H1 (cell line): ENCODE results near the gene PIEZO1. TPM values are rescaled to one million over a fixed set of nuclear protein-coding genes. Genes with fewer than 3 reads are reported as not detected.

ENCODE experiments used
- CTCF ChIA-PET: fragments of 300-600 bp; sonication (Branson Sonifier 250); formaldehyde crosslinking; loops from one replicate; lab custom pipeline; 2021; ENCODE audit not compliant: partially characterized antibody; lab: Charles Lee
- POLR2A ChIA-PET: fragments of 300-600 bp; sonication (Branson Sonifier 250); formaldehyde crosslinking; loops from one replicate; lab custom pipeline; 2021; ENCODE audit warnings: inconsistent platforms; ENCODE audit not compliant: partially characterized antibody; lab: Charles Lee
- DNase-seq, 2 experiments: peaks; one replicate each; pipeline versions ENCODE4 v3.0.0 to v3.0.0-alpha.2; 2010 to 2022; ENCODE audit warnings: low spot score in 2 of 2, low read depth in 1 of 2, mixed read lengths in 1 of 2
- FAIRE-seq: peaks from 2 replicates; lab custom pipeline; 2011; peaks lifted over from hg19 to GRCh38; lab: Jason Lieb, UNC
- H2AFZ ChIP-seq: 2 replicates; pipeline ENCODE4 v1.8.1; 2012; ENCODE audit warnings: low read length, inconsistent platforms
- H2AK5ac ChIP-seq: 2 replicates; pipeline ENCODE4 v1.6.1; 2013; ENCODE audit warnings: low read depth, low read length
- H2BK120ac ChIP-seq: replicated peaks from 2 replicates; pipeline ENCODE3; 2013; ENCODE audit warnings: low read depth, low read length, inconsistent platforms
- H2BK12ac ChIP-seq: 2 replicates; pipeline ENCODE4 v1.6.1; 2013; ENCODE audit warnings: low read depth, low read length
- H2BK15ac ChIP-seq: 2 replicates; pipeline ENCODE4 v1.6.1; 2013; ENCODE audit warnings: low read length
- H2BK20ac ChIP-seq: 2 replicates; pipeline ENCODE4 v1.6.1; 2013; ENCODE audit warnings: low read length
- H2BK5ac ChIP-seq: 2 replicates; pipeline ENCODE4 v1.6.1; 2013; ENCODE audit warnings: low read depth, low read length
- H3K14ac ChIP-seq: 2 replicates; pipeline ENCODE4 v1.6.1; 2013; ENCODE audit warnings: inconsistent platforms; ENCODE audit not compliant: insufficient read length
- H3K18ac ChIP-seq: 2 replicates; pipeline ENCODE4 v1.6.1; 2013; ENCODE audit warnings: low read length; ENCODE audit errors: extremely low read depth
- H3K23ac ChIP-seq: 2 replicates; pipeline ENCODE4 v1.6.1; 2013; ENCODE audit warnings: inconsistent platforms; ENCODE audit not compliant: insufficient read length
- H3K23me2 ChIP-seq: 2 replicates; pipeline ENCODE4 v1.6.1; 2013; ENCODE audit warnings: low read depth, low read length
- H3K27ac ChIP-seq: 2 replicates; pipeline ENCODE4 v1.6.1; 2011; ENCODE audit warnings: low read depth, low read length, inconsistent platforms
- H3K27me3 ChIP-seq, 4 experiments: replicated peaks in 1 of 4; 1 replicate in 1 of 4; 2 replicates in 3 of 4; pipeline versions ENCODE4 v1.6.1 to v1.8.1; 2011 to 2013; ENCODE audit warnings: low read length in 3 of 4, mild to moderate bottlenecking in 3 of 4, inconsistent platforms in 2 of 4, mixed read lengths in 2 of 4, moderate library complexity in 1 of 4; ENCODE audit not compliant: control insufficient read depth in 3 of 4, insufficient read depth in 3 of 4; ENCODE audit errors: extremely low read depth in 1 of 4
- H3K36me3 ChIP-seq, 4 experiments: 2 replicates each; pipeline versions ENCODE4 v1.6.1 to v1.8.1; 2011 to 2013; ENCODE audit warnings: mild to moderate bottlenecking in 4 of 4, low read length in 3 of 4, moderate library complexity in 2 of 4, control low read depth in 1 of 4, inconsistent platforms in 1 of 4; ENCODE audit not compliant: insufficient read depth in 4 of 4, control insufficient read depth in 2 of 4
- H3K4ac ChIP-seq: replicated peaks from 2 replicates; pipeline ENCODE3; 2013; ENCODE audit warnings: low read length, low read depth, mixed read lengths, inconsistent platforms; ENCODE audit not compliant: insufficient read length
- H3K4me1 ChIP-seq, 4 experiments: replicated peaks in 1 of 4; 1 replicate in 1 of 4; 2 replicates in 3 of 4; pipeline versions ENCODE4 v1.6.1 to v1.8.1; 2011 to 2013; ENCODE audit warnings: low read length in 3 of 4, inconsistent platforms in 2 of 4, mixed read lengths in 1 of 4; ENCODE audit not compliant: insufficient read depth in 4 of 4, control insufficient read depth in 3 of 4
- H3K4me2 ChIP-seq, 2 experiments: 2 replicates each; pipeline versions ENCODE4 v1.6.1 to v1.8.1; 2011 to 2013; ENCODE audit warnings: low read depth in 2 of 2, low read length in 2 of 2, control low read depth in 1 of 2, inconsistent platforms in 1 of 2, mild to moderate bottlenecking in 1 of 2; ENCODE audit not compliant: insufficient read depth in 1 of 2
- H3K4me3 ChIP-seq, 4 experiments: fragments of 200-600, 300-600 bp in 1 of 4; sonication (generic), shearing (Covaris generic), sonication (Bioruptor Twin) in 1 of 4; 2 replicates each; pipeline versions ENCODE4 v1.5.1 to v1.8.1; 2011 to 2016; ENCODE audit warnings: low read length in 4 of 4, low read depth in 3 of 4, control low read depth in 2 of 4, inconsistent platforms in 2 of 4, mild to moderate bottlenecking in 2 of 4, mixed read lengths in 1 of 4, moderate library complexity in 1 of 4; ENCODE audit not compliant: insufficient read depth in 2 of 4; ENCODE audit errors: extremely low read depth in 1 of 4
- H3K56ac ChIP-seq: replicated peaks from 2 replicates; pipeline ENCODE3; 2013; ENCODE audit warnings: low read depth, mild to moderate bottlenecking, mixed read lengths, low read length, inconsistent platforms; ENCODE audit not compliant: insufficient read length
- H3K79me1 ChIP-seq: 2 replicates; pipeline ENCODE4 v1.6.1; 2013; ENCODE audit warnings: low read depth, low read length, control low read depth
- H3K79me2 ChIP-seq, 2 experiments: 2 replicates each; pipeline versions ENCODE4 v1.6.1 to v1.8.1; 2012 to 2013; ENCODE audit warnings: low read length in 2 of 2, mild to moderate bottlenecking in 2 of 2, inconsistent platforms in 1 of 2; ENCODE audit not compliant: insufficient read depth in 2 of 2, control insufficient read depth in 1 of 2
- H3K9ac ChIP-seq, 4 experiments: replicated peaks in 1 of 4; 1 replicate in 1 of 4; 2 replicates in 3 of 4; pipeline versions ENCODE4 v1.6.1 to v1.8.1; 2011 to 2013; ENCODE audit warnings: low read depth in 3 of 4, low read length in 3 of 4, control low read depth in 2 of 4, mild to moderate bottlenecking in 2 of 4, moderate library complexity in 2 of 4, inconsistent platforms in 1 of 4; ENCODE audit errors: extremely low read depth in 1 of 4
- H3K9me3 ChIP-seq, 2 experiments: 2 replicates each; pipeline versions ENCODE4 v1.6.1 to v1.8.1; 2012 to 2013; ENCODE audit warnings: mild to moderate bottlenecking in 2 of 2, moderate library complexity in 2 of 2, control low read depth in 1 of 2, inconsistent platforms in 1 of 2, low read depth in 1 of 2, low read length in 1 of 2, mixed read lengths in 1 of 2; ENCODE audit not compliant: insufficient read depth in 2 of 2
- H4K20me1 ChIP-seq, 2 experiments: replicated peaks in 1 of 2; 2 replicates each; pipeline versions ENCODE3 to v1.8.1; 2011 to 2013; ENCODE audit warnings: inconsistent platforms in 2 of 2, low read length in 2 of 2, mild to moderate bottlenecking in 1 of 2; ENCODE audit not compliant: insufficient read depth in 2 of 2, control insufficient read depth in 1 of 2
- H4K5ac ChIP-seq: 2 replicates; pipeline ENCODE4 v1.6.1; 2013; ENCODE audit warnings: low read length, low read depth, mixed read lengths, inconsistent platforms; ENCODE audit not compliant: insufficient read length
- H4K8ac ChIP-seq: 2 replicates; pipeline ENCODE4 v1.8.0; 2013; ENCODE audit warnings: mild to moderate bottlenecking, moderate library complexity, low read length, inconsistent platforms; ENCODE audit not compliant: insufficient read depth; ENCODE audit errors: extremely low read depth
- H4K91ac ChIP-seq: replicated peaks from 2 replicates; pipeline ENCODE3; 2013; ENCODE audit warnings: low read length, mixed read lengths, inconsistent platforms; ENCODE audit not compliant: insufficient read length
- CEBPB ChIP-seq: IDR thresholded peaks from 2 replicates; pipeline ENCODE4 v1.6.1; 2012; ENCODE audit warnings: low read depth, low read length
- CREB1 ChIP-seq: IDR thresholded peaks from 2 replicates; pipeline ENCODE4 v1.6.1; 2012; ENCODE audit warnings: inconsistent platforms
- CTBP2 ChIP-seq: IDR thresholded peaks from 2 replicates; pipeline ENCODE4 v1.7.0; 2011; ENCODE audit warnings: borderline replicate concordance, mild to moderate bottlenecking, moderate library complexity, mixed read lengths, low read length; ENCODE audit not compliant: insufficient read depth, insufficient read length
- JUND ChIP-seq: IDR thresholded peaks from 2 replicates; pipeline ENCODE4 v1.6.1; 2011; ENCODE audit warnings: mild to moderate bottlenecking, improper control_type of control experiment, low read length
- RFX5 ChIP-seq: IDR thresholded peaks from 2 replicates; pipeline ENCODE4 v1.6.1; 2011; ENCODE audit warnings: low read depth, low read length, improper control_type of control experiment, borderline replicate concordance
- WGBS, 2 experiments: shearing (Covaris generic) in 1 of 2; methylation state at CpG; one replicate each; pipeline versions ENCODE4 v1.1.6 to v1.1.7; 2013 to 2015; ENCODE audit warnings: low lambda C conversion rate in 2 of 2, mixed read lengths in 2 of 2, inconsistent platforms in 1 of 2, low coverage in 1 of 2, missing lambda C conversion rate in 1 of 2; ENCODE audit not compliant: insufficient replicate concordance in 2 of 2, insufficient coverage in 1 of 2, insufficient read length in 1 of 2; ENCODE audit errors: extremely low coverage in 1 of 2, missing lambda C conversion rate in 1 of 2; 5-methylcytosine and 5-hydroxymethylcytosine counted together
- polyA plus RNA-seq, 7 experiments: library from polyadenylated mRNA; depleted of rRNA in 3 of 7; stranded (reverse) in 5 of 7; unstranded in 2 of 7; fragments of >200 nt in 5 of 7; fragments of 200-250 nt in 2 of 7; gene quantifications; 1 replicate in 5 of 7; 2 replicates in 1 of 7; 4 replicates in 1 of 7; pipeline versions ENCODE4 v1.2.1 to v1.2.3, GENCODE V29; 2011 to 2013; ENCODE audit warnings: missing spikeins in 2 of 7, mixed read lengths in 2 of 7
- total RNA-seq: library from RNA; stranded (reverse); fragmentation: NEBNext Ultra II Directional; extraction: Animal tissue kit (Norgen Biotek cat#: 25700); gene quantifications from 2 replicates; pipeline ENCODE4 v1.2.1, GENCODE V29; 2021
- TF ChIP-seq, protein P1 (sequence below), 3 experiments: IDR thresholded peaks; 1 replicate in 2 of 3; 2 replicates in 1 of 3; pipeline versions ENCODE4 v1.5.1 to v1.6.1; 2011; ENCODE audit warnings: low read length in 3 of 3, mild to moderate bottlenecking in 3 of 3, inconsistent platforms in 2 of 3, low read depth in 1 of 3, moderate library complexity in 1 of 3; ENCODE audit not compliant: insufficient read depth in 1 of 3; ENCODE audit errors: control extremely low read depth in 1 of 3

The PIEZO1 gene
- total and polyA plus RNA-seq, 2 of the 8 experiments (the other 6 are each of a cell fraction or from before 2014, with no cell fraction given): 42.3 to 67.5 TPM

- no peak overlapping the region for H2BK15ac ChIP-seq
- peaks cover 0 to 12% (median 1%) of the 10 kb centered on the region in 4 experiments; a peak in 2 of 8 replicates for H3K36me3 ChIP-seq
- no peak overlapping the region for H4K91ac ChIP-seq
- no peaks in the 10 kb centered on the region for H3K4me1 ChIP-seq
- DNase-seq (no peak), FAIRE-seq (no peak)
- H2AK5ac ChIP-seq: no peak overlapping the region
- H3K79me1 ChIP-seq: no peaks in the 10 kb centered on the region
- H2AFZ ChIP-seq: no peak overlapping the region
- H3K4ac ChIP-seq: no peak overlapping the region
- ChIA-PET POLR2A (no interaction called here), CTCF (no interaction called here)
- no peak overlapping the region for H3K4me2 ChIP-seq
- H3K27me3 ChIP-seq: no peaks in the 10 kb centered on the region
- no peaks in the 10 kb centered on the region for H3K23me2 ChIP-seq
- no peaks in the 10 kb centered on the region for H3K9me3 ChIP-seq
- no peak overlapping the region for H2BK20ac ChIP-seq
- no peak overlapping the region; the same call in 1 of the 2 replicates for H2BK5ac ChIP-seq
- H3K18ac ChIP-seq: no peak overlapping the region
- no peak overlapping the region for H2BK120ac ChIP-seq
- no peak overlapping the region for H3K9ac ChIP-seq
- no peak overlapping the region for H3K14ac ChIP-seq
- no peak overlapping the region for H3K56ac ChIP-seq
- TF ChIP-seq RFX5 (no peak), CTBP2 (no peak), JUND (no peak), CREB1 (no peak), CEBPB (no peak)
- TF ChIP-seq, protein P1, sequence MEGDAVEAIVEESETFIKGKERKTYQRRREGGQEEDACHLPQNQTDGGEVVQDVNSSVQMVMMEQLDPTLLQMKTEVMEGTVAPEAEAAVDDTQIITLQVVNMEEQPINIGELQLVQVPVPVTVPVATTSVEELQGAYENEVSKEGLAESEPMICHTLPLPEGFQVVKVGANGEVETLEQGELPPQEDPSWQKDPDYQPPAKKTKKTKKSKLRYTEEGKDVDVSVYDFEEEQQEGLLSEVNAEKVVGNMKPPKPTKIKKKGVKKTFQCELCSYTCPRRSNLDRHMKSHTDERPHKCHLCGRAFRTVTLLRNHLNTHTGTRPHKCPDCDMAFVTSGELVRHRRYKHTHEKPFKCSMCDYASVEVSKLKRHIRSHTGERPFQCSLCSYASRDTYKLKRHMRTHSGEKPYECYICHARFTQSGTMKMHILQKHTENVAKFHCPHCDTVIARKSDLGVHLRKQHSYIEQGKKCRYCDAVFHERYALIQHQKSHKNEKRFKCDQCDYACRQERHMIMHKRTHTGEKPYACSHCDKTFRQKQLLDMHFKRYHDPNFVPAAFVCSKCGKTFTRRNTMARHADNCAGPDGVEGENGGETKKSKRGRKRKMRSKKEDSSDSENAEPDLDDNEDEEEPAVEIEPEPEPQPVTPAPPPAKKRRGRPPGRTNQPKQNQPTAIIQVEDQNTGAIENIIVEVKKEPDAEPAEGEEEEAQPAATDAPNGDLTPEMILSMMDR (IDR thresholded peaks at IDR 0.05; ENCODE audit: control extremely low read depth in 1 of 3, insufficient read depth in 1 of 3, low read depth in 1 of 3, low read length in 3 of 3): no peak
- 80% methylated on average over 17 of the region's 20 CpGs; no CpG with 5 or more reads in 1 of the 2 experiments for WGBS, 2 experiments
- H3K79me2 ChIP-seq: no peaks in the 10 kb centered on the region
- no peak overlapping the region for H3K27ac ChIP-seq
- H4K8ac ChIP-seq: no peak overlapping the region; the same call in none of the 2 replicates
- peaks cover 0 to 8% of the 10 kb centered on the region in 2 experiments for H4K20me1 ChIP-seq
- H3K4me3 ChIP-seq: no peak overlapping the region
- H2BK12ac ChIP-seq: no peak overlapping the region
- H4K5ac ChIP-seq: no peak overlapping the region
- no peak overlapping the region for H3K23ac ChIP-seq
Observed at GRCh38 chr16:88727871-88728270, 57.1 kb downstream of the PIEZO1 start.
